Panc1 (cell line): ENCODE data around the gene MACROD1. TPM values are rescaled to one million over a fixed set of nuclear protein-coding genes. Genes with fewer than 3 reads are reported as not detected.
A peak's percentile ranks its signal among the peaks of the same experiment; 100 is the strongest.

Experiments used
- ATAC-seq: fragments of 200-7000 bp; cut with Tn5 transposase; 2 replicates; pipeline ENCODE4 v1.9.1; 2020; ENCODE audit warnings: mild to moderate bottlenecking, moderate library complexity
- BruUV-seq: library from RNA; stranded (reverse); fragments of 400-500 nt; replicated peaks from 2 replicates; lab custom pipeline; 2021; lab: Mats Ljungman, UMichigan
- CTCF ChIA-PET: fragments of 300-600 bp; sonication (Branson Sonifier 250); formaldehyde crosslinking; loops from one replicate; lab custom pipeline; 2022; ENCODE audit warnings: antibody characterized with exemption; lab: Charles Lee
- POLR2A ChIA-PET: fragments of 300-600 bp; sonication (Branson Sonifier 250); formaldehyde crosslinking; loops from one replicate; lab custom pipeline; 2022; ENCODE audit warnings: antibody characterized with exemption; lab: Charles Lee
- DNase-seq: peaks from one replicate; pipeline ENCODE4 v3.0.0-alpha.2; 2010; ENCODE audit warnings: low read depth, low spot score
- H3K27ac ChIP-seq: 2 replicates; pipeline ENCODE4 v1.5.1; 2011; ENCODE audit warnings: mild to moderate bottlenecking, low read length, inconsistent platforms
- H3K27me3 ChIP-seq: fragments of 200-500 bp; sonication (Bioruptor generic); 2 replicates; pipeline ENCODE4 v1.6.0; 2014; ENCODE audit warnings: low read length, inconsistent platforms; ENCODE audit not compliant: control insufficient read depth, insufficient read depth
- H3K36me3 ChIP-seq: fragments of 200-500 bp; sonication (Bioruptor generic); 2 replicates; pipeline ENCODE4 v1.5.1; 2014; ENCODE audit warnings: inconsistent platforms, mild to moderate bottlenecking, low read length, moderate library complexity; ENCODE audit not compliant: control insufficient read depth, insufficient read depth
- H3K4me1 ChIP-seq: 2 replicates; pipeline ENCODE4 v1.5.1; 2011; ENCODE audit warnings: inconsistent platforms, mild to moderate bottlenecking, low read length, moderate library complexity; ENCODE audit not compliant: control insufficient read depth, insufficient read depth
- H3K4me3 ChIP-seq, 2 experiments: 2 replicates each; pipeline ENCODE4 v1.5.1; 2011 to 2012; ENCODE audit warnings: low read depth in 2 of 2, low read length in 2 of 2, mild to moderate bottlenecking in 2 of 2, inconsistent platforms in 1 of 2, moderate library complexity in 1 of 2
- H3K9me3 ChIP-seq: fragments of 200-500 bp; sonication (Bioruptor generic); 2 replicates; pipeline ENCODE4 v1.5.1; 2014; ENCODE audit warnings: low read depth, mild to moderate bottlenecking, inconsistent platforms, low read length, moderate library complexity; ENCODE audit not compliant: control insufficient read depth, insufficient read depth
- POLR2AphosphoS5 ChIP-seq: IDR thresholded peaks from 2 replicates; pipeline ENCODE4 v1.6.1; 2012; ENCODE audit warnings: mild to moderate bottlenecking, low read depth, low read length, moderate library complexity
- SIN3A ChIP-seq: IDR thresholded peaks from 2 replicates; pipeline ENCODE4 v1.6.1; 2012; ENCODE audit warnings: low read depth, mild to moderate bottlenecking, low read length, moderate library complexity, borderline replicate concordance; ENCODE audit not compliant: insufficient read depth
- TCF7L2 ChIP-seq: IDR thresholded peaks from 2 replicates; pipeline ENCODE4 v1.6.1; 2011; ENCODE audit warnings: mild to moderate bottlenecking, low read depth, low read length, inconsistent platforms
- in situ Hi-C: cut with HindIII; loops from 2 replicates; pipeline ENCODE4 v1.10.0; 2016; ENCODE audit warnings: low sequenced_read_pairs, low pct_unique_long_range_greater_than_20kb
- intact Hi-C: fragments of 100-400 bp; cut with micrococcal nuclease; formaldehyde crosslinking; loops from one replicate; pipeline ENCODE4 v1.10.0; 2022; ENCODE audit not compliant: unreplicated experiment
- total RNA-seq: library from RNA; stranded (reverse); gene quantifications from one replicate; pipeline ENCODE4 v1.2.1, GENCODE V29; 2021; ENCODE audit not compliant: unreplicated experiment
- TF ChIP-seq, protein P1 (sequence below), 2 experiments: IDR thresholded peaks; 2 replicates each; pipeline ENCODE4 v1.6.1; 2011 to 2012; ENCODE audit warnings: low read depth in 2 of 2, control low read depth in 1 of 2, low read length in 1 of 2, mild to moderate bottlenecking in 1 of 2, moderate library complexity in 1 of 2; ENCODE audit not compliant: insufficient read depth in 1 of 2
- TF ChIP-seq, protein P2 (sequence below): fragments of 450-650 bp; IDR thresholded peaks from 2 replicates; pipeline ENCODE4 v1.5.1; 2017; ENCODE audit warnings: mild to moderate bottlenecking

The MACROD1 gene
- total RNA-seq, 1 experiment from 2014 or later = 16.8 TPM

DNA sequence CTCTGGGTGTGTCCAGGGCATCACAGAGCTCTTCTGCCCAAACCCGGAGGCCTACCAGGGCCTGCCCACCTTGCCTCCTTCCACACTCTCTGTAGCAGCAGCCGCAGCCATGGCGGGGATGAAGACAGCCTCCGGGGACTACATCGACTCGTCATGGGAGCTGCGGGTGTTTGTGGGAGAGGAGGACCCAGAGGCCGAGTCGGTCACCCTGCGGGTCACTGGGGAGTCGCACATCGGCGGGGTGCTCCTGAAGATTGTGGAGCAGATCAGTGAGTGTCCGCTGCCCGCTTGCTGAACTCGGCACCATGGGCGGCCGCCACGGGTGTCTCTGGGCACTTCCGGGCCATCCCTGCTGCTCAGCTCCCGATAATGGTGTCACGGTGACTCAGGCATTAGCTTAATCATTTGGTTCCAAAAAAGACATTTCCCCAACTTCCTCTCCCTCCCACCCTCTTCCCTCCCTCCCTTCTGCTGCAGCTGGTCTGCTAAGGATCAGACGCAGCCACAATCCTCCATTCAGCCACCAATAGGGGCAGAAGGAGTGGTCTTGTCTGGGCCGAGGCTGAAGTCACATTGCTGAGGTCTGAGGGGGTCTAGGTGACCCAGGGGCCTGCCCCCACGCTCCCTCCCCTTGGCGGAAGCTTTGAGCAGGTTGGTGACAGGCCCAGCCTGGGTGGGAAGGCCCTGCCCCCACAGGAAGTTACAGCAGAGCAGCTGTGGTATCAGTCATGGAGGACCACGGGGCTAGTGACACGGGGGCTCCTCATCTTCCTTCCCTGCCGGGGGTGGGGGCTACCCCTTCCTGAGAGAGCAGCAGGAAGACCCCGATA lies 41.6 kb upstream of the MACROD1 start:
- no peak for ATAC-seq
- H3K27me3 ChIP-seq = no peaks in the 10 kb centered on the region

DNA sequence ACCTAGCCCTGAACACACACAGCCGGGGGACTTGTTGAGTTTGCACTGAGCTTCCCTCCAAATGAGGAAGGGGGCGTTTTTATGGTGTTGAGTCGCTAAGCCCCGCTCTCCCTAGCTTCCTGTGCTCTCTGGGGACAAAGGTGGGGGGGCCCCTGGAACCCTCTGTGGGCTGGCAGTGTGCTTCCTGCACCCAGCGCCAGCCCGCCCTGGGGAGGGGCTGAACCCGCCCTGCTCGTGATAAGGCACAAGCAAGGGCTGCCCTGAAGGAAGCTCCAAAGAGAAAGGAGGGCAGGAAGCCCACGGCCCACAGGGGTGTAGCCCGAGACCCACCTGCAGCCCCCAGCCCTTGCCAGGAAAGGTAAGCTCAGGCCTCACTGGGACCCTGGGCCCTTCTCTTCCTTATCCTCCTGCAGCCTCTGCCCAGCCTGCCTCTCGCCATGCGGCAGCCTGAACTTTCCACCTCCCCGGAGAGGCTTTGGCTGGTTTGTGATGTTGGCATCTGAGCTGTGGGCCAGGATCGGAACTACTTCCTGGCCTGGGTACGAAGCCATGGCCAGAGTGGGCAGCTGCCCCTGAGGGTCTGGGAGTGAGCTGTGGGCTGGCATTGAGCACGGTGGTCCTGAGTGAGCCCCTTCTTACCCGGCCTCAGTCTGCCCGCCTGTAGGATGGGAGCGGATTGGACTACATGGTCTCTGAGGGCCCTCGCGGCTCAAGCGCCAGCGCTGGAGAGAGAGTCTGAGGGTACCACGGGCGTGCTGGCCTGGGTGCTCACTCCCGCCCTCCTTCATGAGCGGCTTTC lies 40.7 kb upstream of the MACROD1 start, which contains the start of gene FERMT3:
TSS of gene FERMT3 (plus strand) at position 265 of the 799 bp plus-strand sequence. CDS start 644 bp downstream, outside the sequence.
- Histone ChIP-seq H3K27me3 (no peaks in the 10 kb centered on the region), H3K4me3 (no peak within 1 kb of the TSS), H3K4me1 (no peaks in the 10 kb centered on the region; the same call in 1 of the 2 replicates), H3K36me3 (peaks cover 20% of the 10 kb centered on the region), H3K27ac (no peak within 1 kb of the TSS), H3K9me3 (no peaks in the 10 kb centered on the region)
- CTCF ChIA-PET = interaction anchor here (0.6 to 2.0 kb wide), 3 partner anchors 82 to 134 kb away, joined by 3 to 5 read pairs (median 5); no protein-coding TSS in a partner anchor
- BruUV-seq = no TSS peak
- in situ Hi-C loops (no loop called here), intact Hi-C loops (no loop called here)
- TF ChIP-seq SIN3A (no peak), POLR2AphosphoS5 (0 out of 2 replicates have a peak, but pooled peaks have one; percentile 23)
- TF ChIP-seq, protein P1, sequence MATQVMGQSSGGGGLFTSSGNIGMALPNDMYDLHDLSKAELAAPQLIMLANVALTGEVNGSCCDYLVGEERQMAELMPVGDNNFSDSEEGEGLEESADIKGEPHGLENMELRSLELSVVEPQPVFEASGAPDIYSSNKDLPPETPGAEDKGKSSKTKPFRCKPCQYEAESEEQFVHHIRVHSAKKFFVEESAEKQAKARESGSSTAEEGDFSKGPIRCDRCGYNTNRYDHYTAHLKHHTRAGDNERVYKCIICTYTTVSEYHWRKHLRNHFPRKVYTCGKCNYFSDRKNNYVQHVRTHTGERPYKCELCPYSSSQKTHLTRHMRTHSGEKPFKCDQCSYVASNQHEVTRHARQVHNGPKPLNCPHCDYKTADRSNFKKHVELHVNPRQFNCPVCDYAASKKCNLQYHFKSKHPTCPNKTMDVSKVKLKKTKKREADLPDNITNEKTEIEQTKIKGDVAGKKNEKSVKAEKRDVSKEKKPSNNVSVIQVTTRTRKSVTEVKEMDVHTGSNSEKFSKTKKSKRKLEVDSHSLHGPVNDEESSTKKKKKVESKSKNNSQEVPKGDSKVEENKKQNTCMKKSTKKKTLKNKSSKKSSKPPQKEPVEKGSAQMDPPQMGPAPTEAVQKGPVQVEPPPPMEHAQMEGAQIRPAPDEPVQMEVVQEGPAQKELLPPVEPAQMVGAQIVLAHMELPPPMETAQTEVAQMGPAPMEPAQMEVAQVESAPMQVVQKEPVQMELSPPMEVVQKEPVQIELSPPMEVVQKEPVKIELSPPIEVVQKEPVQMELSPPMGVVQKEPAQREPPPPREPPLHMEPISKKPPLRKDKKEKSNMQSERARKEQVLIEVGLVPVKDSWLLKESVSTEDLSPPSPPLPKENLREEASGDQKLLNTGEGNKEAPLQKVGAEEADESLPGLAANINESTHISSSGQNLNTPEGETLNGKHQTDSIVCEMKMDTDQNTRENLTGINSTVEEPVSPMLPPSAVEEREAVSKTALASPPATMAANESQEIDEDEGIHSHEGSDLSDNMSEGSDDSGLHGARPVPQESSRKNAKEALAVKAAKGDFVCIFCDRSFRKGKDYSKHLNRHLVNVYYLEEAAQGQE (IDR thresholded peaks at IDR 0.05; ENCODE audit: insufficient read depth in 1 of 2, low read depth in 2 of 2, low read length in 1 of 2) = no peak
- DNase-seq (no peak), ATAC-seq (no peak)
- POLR2A ChIA-PET = interaction anchor here (0.5 kb wide), 1 partner anchor 9 kb away, joined by 4 read pairs; no protein-coding TSS in a partner anchor

More for the DNA sequence above, 41.6 kb upstream of the MACROD1 start:
- DNase-seq = no peak
- Histone ChIP-seq H3K9me3 (no peaks in the 10 kb centered on the region), H3K36me3 (peaks cover 17% of the 10 kb centered on the region), H3K4me1 (no peaks in the 10 kb centered on the region; the same call in 1 of the 2 replicates), H3K4me3 (no peak overlapping the region), H3K27ac (no peak overlapping the region)
- in situ Hi-C loops (no loop called here), intact Hi-C loops (no loop called here)
- TF ChIP-seq TCF7L2 (no peak), SIN3A (no peak), POLR2AphosphoS5 (no peak)
- TF ChIP-seq, protein P1 (IDR thresholded peaks at IDR 0.05; ENCODE audit: insufficient read depth in 1 of 2, low read depth in 2 of 2, low read length in 1 of 2) = no peak
- TF ChIP-seq, protein P2, sequence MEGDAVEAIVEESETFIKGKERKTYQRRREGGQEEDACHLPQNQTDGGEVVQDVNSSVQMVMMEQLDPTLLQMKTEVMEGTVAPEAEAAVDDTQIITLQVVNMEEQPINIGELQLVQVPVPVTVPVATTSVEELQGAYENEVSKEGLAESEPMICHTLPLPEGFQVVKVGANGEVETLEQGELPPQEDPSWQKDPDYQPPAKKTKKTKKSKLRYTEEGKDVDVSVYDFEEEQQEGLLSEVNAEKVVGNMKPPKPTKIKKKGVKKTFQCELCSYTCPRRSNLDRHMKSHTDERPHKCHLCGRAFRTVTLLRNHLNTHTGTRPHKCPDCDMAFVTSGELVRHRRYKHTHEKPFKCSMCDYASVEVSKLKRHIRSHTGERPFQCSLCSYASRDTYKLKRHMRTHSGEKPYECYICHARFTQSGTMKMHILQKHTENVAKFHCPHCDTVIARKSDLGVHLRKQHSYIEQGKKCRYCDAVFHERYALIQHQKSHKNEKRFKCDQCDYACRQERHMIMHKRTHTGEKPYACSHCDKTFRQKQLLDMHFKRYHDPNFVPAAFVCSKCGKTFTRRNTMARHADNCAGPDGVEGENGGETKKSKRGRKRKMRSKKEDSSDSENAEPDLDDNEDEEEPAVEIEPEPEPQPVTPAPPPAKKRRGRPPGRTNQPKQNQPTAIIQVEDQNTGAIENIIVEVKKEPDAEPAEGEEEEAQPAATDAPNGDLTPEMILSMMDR = no peak
- BruUV-seq = no TSS peak
- CTCF ChIA-PET = interaction anchor here (0.6 to 2.0 kb wide), 3 partner anchors 41 to 133 kb away, joined by 3 to 5 read pairs (median 5); no protein-coding TSS in a partner anchor
- POLR2A ChIA-PET = no interaction called here
